Activated CD4-positive, alpha-beta T cell treated with anti-CD3 and anti-CD28 coated beads, Interleukin-2, amount 10 ng/mL, durations not matched to agents 24 days and 14 days (primary cell): ENCODE data around the gene RASAL1. TPM values are rescaled to one million over a fixed set of nuclear protein-coding genes. Genes with fewer than 3 reads are reported as not detected.
"Not testable (repeated sequence)": the region's sequence is repeated elsewhere in the genome, so short reads cannot be mapped to it uniquely, and the experiment has no call there.

Experiments used
- DNase-seq: peaks from one replicate; pipeline ENCODE4 v3.0.0; 2022
- H3K27ac Mint-ChIP-seq: one replicate; pipeline ENCODE4 v1.8.0; 2022; ENCODE audit warnings: mild to moderate bottlenecking, mixed read lengths
- H3K27me3 Mint-ChIP-seq: one replicate; pipeline ENCODE4 v1.8.0; 2022; ENCODE audit warnings: mixed read lengths
- H3K36me3 Mint-ChIP-seq: one replicate; pipeline ENCODE4 v1.8.0; 2022; ENCODE audit warnings: low read depth, mild to moderate bottlenecking, mixed read lengths
- H3K4me1 Mint-ChIP-seq: one replicate; pipeline ENCODE4 v1.8.0; 2021; ENCODE audit warnings: mixed read lengths
- H3K4me3 Mint-ChIP-seq: one replicate; pipeline ENCODE4 v1.8.0; 2022; ENCODE audit warnings: mild to moderate bottlenecking, moderate library complexity, mixed read lengths
- H3K9me3 Mint-ChIP-seq: one replicate; pipeline ENCODE4 v1.8.0; 2021; ENCODE audit warnings: mixed read lengths
- intact Hi-C: fragments of 100-400 bp; cut with micrococcal nuclease; formaldehyde crosslinking; loops from one replicate; pipeline ENCODE4 v1.15.1; 2023
- total RNA-seq: library from RNA; stranded (reverse); gene quantifications from 2 replicates; pipeline ENCODE4 v1.2.3, GENCODE V29; 2022

RASAL1 gene
- total RNA-seq, 1 donor from 2014 or later = 1.1 TPM

DNA sequence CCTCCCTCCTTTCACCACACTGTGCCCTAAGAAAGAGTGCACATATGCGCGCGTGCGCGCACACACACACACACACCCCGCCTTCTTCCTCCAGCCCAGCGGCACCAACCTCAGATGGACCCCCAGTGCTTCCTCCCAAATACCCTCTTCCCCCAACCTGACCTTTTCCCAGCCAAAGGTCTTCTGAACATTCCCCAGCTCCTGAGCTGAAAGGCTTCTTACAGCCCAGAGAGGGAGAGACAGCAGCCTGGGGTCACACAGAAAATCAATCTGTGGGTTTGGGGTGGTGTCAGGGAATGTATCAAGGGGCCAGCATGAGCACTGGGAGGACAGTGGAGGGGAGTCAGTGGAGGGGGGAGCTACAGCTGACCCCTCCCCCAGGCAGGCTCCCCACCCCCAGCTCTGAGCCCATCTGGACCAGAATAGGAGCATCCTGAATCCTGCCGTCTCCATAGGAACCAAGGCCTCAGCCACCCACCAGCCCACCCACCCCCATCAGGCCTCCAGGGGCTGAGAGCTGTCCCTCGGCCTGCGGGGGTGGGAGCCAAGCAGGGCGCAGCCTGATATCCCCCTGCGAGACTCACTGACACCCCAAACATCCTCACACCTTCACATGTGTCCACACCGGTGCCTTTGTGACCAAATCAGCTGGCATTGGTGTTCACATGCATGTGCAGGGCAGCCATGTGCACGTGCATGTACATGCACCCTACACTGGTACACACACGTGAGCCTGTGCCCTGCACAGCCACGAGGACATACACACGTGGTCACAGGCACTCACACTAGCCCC is 5.7 kb downstream of the RASAL1 start:
- Mint-ChIP-seq H3K4me3 (no peak overlapping the region), H3K4me1 (no peaks in the 10 kb centered on the region), H3K9me3 (no peaks in the 10 kb centered on the region), H3K36me3 (no peaks in the 10 kb centered on the region), H3K27ac (no peak overlapping the region), H3K27me3 (no peaks in the 10 kb centered on the region)
- no peak for DNase-seq
- intact Hi-C loops = loop anchor here (5.0 kb wide), 1 partner anchor 33 kb away; no protein-coding TSS in a partner anchor

DNA sequence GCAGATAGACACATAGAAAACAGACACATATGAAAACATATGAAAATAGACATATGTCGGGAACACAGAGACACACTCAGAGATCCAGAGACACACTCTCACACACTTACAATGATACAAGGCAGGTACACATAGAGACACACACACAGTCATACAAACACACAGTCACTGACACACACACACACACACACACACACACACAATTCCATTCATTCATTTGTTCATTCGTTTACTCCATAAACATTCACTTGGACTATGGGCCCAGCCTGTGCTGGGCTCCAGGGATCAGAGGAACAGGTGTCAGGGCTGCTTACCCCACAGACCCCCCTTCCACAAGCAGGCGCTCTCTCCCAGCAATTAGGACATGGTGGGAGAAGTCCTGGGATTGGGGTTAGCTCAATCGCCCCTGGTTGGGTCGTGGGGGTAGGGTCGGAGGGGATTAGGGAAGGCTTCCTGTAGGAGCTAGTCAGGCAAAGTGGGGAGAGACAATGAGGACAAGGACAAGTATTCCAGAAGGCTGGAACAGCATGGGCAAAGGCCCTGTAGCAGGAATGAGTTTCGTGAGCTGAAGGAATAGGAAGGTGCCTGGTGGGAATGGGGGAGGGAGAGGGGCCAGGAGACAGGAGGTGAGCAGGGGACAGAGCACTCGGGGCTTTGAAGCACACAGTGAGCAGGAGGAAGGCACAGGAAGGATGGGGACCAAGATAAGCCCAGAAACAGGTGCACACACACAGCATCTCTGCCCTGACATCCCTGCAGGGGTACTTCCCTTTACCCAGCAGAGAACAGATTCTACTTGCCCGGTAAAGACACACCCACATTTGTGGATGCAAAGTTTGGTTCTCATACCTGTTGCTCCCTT is 6.5 kb downstream of the RASAL1 start:
- no peaks in the 10 kb centered on the region for H3K4me1 Mint-ChIP-seq
- no peak for DNase-seq
- no peak overlapping the region for H3K27ac Mint-ChIP-seq
- H3K4me3 Mint-ChIP-seq = no peak overlapping the region
- intact Hi-C loops = no loop called here
- no peaks in the 10 kb centered on the region for H3K36me3 Mint-ChIP-seq
- no peaks in the 10 kb centered on the region for H3K9me3 Mint-ChIP-seq
- H3K27me3 Mint-ChIP-seq = no peaks in the 10 kb centered on the region

DNA sequence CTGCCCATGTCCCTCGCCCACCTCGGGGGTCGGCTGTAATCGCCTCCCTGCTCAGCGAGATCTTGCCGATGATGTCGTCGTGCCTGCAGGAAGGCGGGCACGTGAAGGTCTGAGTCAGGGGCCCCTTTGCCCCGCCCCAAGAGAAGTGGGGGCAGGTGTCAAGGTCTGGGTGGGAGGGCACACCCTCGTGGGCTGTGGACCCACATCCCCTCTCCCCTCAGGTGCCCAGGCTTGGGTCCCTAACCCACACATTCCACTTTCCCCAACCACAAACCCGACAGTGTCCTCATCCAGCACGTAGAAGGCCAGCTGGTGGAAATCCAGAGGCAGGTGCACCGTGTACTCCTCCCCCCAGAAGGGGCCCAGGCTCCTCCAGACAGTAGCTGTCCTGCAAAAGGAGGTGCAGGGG is 7.8 kb downstream of the RASAL1 start:
- intact Hi-C loops = no loop called here
- H3K27ac Mint-ChIP-seq = no peak overlapping the region
- peaks cover 6% of the 10 kb centered on the region for H3K9me3 Mint-ChIP-seq
- H3K4me3 Mint-ChIP-seq = no peak overlapping the region
- H3K27me3 Mint-ChIP-seq = no peaks in the 10 kb centered on the region
- DNase-seq = no peak
- H3K36me3 Mint-ChIP-seq = no peaks in the 10 kb centered on the region
- no peaks in the 10 kb centered on the region for H3K4me1 Mint-ChIP-seq

DNA sequence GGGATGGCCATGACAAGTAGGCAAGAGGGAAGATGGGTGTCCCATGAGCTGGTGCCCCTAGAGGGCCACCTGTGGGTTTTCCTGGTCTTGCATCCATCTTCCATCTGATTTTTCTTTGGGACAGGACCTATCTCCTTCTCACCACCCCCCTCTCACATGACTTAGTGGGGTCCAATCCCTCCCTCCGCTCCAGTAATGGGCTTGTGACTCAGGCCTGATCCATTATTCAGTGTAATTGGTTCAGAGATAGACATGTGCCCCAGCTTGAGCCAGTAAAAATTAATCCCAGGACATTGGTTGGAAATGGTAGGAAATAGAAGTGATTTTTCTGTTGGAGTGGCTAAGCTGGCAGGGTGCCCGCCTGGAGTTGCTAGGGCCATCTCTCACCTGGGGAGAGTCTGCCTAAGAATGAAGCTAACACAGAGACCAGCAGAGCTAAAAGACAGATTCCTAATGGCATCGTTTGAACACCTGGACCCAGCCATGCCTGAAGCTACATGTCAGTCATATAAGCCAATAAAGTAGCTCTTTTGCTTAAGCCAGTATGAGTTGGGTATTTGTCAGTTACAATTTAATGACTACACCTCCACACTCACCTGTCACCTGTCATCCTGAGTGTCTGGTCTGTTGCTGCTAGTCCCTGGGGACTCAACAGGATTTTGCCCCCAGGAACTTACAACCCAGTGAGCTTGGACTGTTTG is 14.7 kb downstream of the RASAL1 start:
- H3K4me1 Mint-ChIP-seq = no peaks in the 10 kb centered on the region
- H3K27ac Mint-ChIP-seq = no peak overlapping the region
- no peak overlapping the region for H3K4me3 Mint-ChIP-seq
- H3K27me3 Mint-ChIP-seq = no peaks in the 10 kb centered on the region
- DNase-seq = no peak
- intact Hi-C loops = no loop called here
- H3K36me3 Mint-ChIP-seq = no peaks in the 10 kb centered on the region
- peaks cover 7% of the 10 kb centered on the region for H3K9me3 Mint-ChIP-seq

DNA sequence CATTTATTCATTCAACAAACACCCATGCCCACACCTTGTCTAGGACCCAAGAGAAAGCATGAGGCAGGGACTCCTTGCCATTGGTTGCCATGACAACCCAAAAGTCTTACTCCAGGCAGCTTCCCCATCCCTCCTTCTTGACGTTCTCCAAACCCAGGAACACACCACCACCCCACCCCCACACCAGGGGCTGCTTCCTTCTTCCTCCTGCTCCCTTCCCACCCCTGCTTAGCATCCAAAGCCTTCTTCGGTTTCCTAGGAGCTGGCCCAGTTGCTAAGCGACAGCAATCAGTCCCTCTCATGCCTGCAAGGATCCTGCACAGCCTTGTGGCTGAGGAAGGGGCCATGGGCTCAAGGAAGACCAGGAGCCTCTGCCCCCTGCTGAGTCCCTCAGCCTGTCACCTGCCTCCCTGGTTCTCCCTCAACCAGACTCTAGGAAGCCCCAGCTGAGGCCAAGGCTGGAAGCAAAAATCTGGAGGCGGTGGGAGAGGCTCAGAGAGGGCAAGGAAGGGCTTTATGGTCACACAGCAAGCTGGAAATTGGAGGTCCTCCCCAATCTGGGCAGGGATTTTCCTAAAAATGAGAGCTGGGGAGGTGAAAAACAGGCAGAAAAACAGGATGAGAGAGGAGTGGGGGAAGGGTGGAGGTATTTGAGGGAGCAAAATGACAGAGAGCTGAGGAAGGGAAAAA is 15.4 kb downstream of the RASAL1 start:
- Mint-ChIP-seq H3K27ac (no peak overlapping the region), H3K36me3 (no peaks in the 10 kb centered on the region), H3K27me3 (no peaks in the 10 kb centered on the region), H3K4me1 (no peaks in the 10 kb centered on the region), H3K9me3 (peaks cover 7% of the 10 kb centered on the region), H3K4me3 (no peak overlapping the region)
- no peak for DNase-seq
- intact Hi-C loops = no loop called here

DNA sequence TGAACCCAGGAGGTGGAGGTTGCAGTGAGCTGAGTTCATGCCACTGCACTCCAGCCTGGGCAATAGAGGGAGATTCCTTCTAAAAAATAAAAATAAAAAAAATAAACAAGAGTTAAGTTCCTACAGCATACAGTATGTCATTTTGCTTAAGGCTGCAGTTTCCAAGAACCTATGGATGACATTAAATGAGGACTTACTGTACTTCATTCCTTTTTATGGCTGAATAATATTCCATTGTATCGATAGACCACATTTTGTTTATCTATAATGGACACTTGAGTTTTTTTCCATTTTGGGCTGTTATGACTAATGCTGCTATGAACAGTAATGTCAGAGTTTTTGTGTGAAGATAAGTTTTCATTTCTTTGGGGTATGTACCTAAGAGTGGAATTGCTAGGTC is 17.4 kb downstream of the RASAL1 start:
- H3K4me3 Mint-ChIP-seq = no peak overlapping the region
- DNase-seq = no peak
- H3K36me3 Mint-ChIP-seq = no peaks in the 10 kb centered on the region
- H3K4me1 Mint-ChIP-seq = no peaks in the 10 kb centered on the region
- H3K9me3 Mint-ChIP-seq = peaks cover 4% of the 10 kb centered on the region
- intact Hi-C loops = no loop called here
- no peaks in the 10 kb centered on the region for H3K27me3 Mint-ChIP-seq
- H3K27ac Mint-ChIP-seq = no peak overlapping the region

DNA sequence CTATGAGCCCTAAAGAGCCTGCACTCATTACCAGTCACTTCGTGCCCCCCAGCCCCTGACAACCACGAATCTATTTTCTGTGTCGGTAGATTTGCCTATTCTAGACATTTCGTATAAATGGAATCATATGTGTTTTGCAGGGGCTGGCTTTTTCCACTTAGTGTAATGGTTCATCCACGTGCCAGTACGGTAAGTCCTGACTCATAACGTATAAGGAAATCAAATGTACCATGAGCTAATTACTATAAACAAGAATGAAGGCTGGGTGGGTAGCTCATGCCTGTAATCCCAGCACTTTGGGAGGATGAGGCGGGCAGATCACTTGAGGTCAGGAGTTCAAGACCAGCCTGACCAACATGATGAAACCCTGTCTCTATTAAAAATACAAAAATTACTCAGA is 17.9 kb downstream of the RASAL1 start:
- H3K27me3 Mint-ChIP-seq, H3K27ac Mint-ChIP-seq, H3K4me1 Mint-ChIP-seq, DNase-seq, H3K9me3 Mint-ChIP-seq, intact Hi-C loops, H3K4me3 Mint-ChIP-seq, H3K36me3 Mint-ChIP-seq: not testable (repeated sequence)

DNA sequence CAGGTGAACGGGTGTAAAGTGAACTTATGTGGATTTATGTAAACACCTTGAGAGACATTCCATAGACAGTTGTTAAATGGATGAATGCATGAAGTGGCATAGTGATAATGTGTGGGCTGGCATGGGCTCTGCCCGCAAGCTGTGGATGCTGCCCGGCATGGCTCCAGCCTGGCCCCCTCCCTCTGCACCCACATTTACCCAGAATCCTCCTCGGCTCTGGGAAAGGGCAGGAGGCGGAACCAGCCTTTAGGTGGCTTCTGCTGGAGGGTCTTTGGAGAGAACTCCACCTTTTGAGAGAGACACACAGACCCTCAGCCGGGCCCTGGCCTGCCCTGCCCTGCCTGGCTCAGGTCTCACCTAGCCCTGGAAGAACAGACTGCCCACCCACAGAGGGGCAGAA is 18.7 kb downstream of the RASAL1 start:
- no peak for DNase-seq
- H3K27me3 Mint-ChIP-seq = no peaks in the 10 kb centered on the region
- no peaks in the 10 kb centered on the region for H3K36me3 Mint-ChIP-seq
- no peaks in the 10 kb centered on the region for H3K4me1 Mint-ChIP-seq
- no peak overlapping the region for H3K27ac Mint-ChIP-seq
- intact Hi-C loops = no loop called here
- H3K4me3 Mint-ChIP-seq = no peak overlapping the region
- no peaks in the 10 kb centered on the region for H3K9me3 Mint-ChIP-seq

DNA sequence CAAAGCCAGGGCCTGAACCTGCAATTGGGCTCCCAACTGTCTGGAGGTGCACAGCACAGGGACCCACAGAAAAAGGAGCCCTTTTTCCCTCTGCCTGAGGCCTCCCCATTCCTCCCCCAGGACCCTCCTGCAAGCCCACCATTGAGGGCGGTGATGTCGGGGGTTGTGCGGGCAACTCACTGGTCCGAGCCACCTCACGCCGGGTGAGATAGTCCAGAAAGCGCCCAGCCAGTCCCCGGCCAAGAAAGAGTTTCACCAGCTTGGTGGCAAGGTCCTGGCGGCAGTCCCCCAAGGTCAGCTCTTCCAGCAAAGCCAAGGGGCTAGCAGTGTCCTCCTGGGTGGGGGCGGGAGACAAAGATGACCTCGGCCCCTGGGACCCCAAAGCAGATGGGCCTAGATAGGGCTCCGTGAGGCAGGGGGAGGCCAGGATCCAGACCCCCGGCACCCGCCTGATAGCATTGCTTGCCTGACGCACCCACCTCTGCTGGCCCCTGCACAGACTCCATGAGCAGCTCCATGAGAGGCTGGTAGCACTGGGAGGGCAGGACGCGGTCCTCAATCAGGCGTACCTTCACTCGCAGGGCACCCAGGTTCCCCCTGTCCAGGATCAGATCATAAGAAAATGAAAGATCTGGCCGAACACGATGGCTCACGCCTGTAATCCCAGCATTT is 20.0 kb downstream of the RASAL1 start:
- no peaks in the 10 kb centered on the region for H3K9me3 Mint-ChIP-seq
- intact Hi-C loops = no loop called here
- H3K27ac Mint-ChIP-seq = no peak overlapping the region
- DNase-seq = no peak
- no peak overlapping the region for H3K4me3 Mint-ChIP-seq
- H3K4me1 Mint-ChIP-seq = no peaks in the 10 kb centered on the region
- no peaks in the 10 kb centered on the region for H3K36me3 Mint-ChIP-seq
- H3K27me3 Mint-ChIP-seq = no peaks in the 10 kb centered on the region

DNA sequence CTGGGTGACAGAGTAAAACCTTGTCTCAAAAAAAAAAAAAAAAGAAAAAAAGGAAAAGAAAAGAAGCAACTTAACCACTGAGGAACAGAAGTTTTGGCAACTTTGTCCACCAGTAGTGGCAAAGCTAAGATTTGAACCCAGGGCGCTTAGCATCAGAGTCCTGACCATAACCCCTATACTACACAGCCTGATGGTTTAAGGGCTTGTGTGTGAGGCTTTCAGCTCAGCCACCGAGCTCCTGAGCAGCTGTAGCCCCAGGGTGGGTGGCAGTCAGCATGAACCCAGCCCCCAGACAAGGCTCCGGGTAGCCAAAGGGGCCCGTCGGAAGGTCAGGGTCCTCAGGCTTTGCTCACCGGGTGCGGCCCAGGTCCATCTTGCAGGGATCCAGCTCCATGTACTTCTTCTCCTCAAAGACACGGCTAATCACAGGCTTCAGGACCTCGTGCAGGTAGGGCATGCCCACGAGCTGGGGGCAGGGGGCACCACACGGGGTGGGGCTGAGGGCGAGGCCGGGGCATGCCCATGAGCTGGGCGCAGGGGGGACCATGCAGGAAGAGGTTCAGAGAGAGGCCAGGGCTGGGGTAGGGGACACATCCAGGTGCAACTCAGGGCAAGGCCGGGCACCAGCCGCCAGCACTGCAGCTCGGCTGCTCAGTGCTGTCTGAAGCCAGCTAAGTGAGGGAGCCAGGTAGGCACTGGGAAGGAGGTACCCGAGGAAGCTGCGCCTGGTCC is 20.9 kb downstream of the RASAL1 start:
- Mint-ChIP-seq H3K9me3 (no peaks in the 10 kb centered on the region), H3K27ac (no peak overlapping the region), H3K4me1 (no peaks in the 10 kb centered on the region), H3K36me3 (no peaks in the 10 kb centered on the region), H3K27me3 (no peaks in the 10 kb centered on the region), H3K4me3 (no peak overlapping the region)
- intact Hi-C loops = no loop called here
- DNase-seq = no peak

DNA sequence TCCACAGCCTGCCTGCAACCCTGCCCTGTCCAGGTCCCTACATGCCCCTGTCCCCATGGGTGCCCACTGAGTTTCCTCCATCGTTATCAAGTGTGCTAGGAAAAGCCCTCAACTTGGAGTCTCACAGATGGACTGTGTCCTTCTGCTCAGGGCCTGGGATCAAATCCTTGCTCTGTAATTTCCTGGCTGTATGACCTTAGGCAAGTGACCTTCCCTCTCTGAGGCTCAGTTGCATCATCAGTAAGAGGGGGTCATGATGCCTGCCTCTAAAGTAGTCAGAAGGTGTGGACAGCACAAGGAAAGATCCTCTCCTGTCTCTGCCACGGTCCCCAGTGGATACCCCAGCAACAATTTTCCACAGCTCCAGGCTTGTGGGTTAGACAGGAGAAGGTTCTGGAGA is 22.2 kb downstream of the RASAL1 start:
- no peak for DNase-seq
- Mint-ChIP-seq H3K27ac (no peak overlapping the region), H3K36me3 (no peaks in the 10 kb centered on the region), H3K4me1 (no peaks in the 10 kb centered on the region), H3K27me3 (no peaks in the 10 kb centered on the region), H3K9me3 (no peaks in the 10 kb centered on the region), H3K4me3 (no peak overlapping the region)
- intact Hi-C loops = no loop called here

DNA sequence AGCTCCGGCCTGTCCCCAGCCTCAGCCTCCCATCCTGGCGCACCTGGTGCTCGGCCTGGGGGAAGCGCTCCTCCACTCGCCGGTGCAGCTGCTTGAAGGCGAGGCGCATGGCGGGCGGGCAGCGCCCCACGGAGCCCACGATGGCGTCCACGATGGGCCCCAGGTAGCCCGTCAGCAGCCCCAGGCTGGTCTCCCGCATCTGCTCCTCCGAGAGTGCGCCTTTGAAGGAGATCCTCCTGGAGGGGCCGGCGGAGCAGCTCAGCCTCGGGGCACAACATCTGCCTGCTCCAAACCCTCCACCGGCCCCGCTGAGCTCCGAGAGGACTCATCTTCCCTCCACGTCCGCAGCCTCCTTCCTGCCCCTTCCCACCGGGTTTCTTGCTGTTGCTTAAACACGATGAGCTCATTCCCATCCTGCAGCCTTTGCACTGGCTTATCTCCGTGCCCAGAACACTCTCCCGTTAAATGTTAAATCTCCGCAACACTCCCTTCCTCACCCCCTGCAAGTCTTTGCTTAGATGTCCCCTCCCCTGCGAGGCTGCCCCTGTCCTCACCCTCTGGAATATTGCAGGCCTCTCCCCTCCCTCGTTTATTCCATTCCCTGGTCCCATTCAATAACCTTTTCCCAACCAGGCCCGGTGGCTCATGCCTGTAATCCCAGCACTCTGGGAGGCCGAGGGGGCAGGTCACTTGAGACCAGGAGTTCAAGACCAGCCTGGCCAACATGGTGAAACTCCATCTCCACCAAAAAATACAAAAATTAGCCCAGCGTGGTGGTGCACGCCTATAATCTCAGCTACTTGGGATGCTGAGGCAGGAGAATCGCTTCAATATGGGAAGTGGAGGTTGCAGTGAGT is 23.3 kb downstream of the RASAL1 start:
- H3K36me3 Mint-ChIP-seq = no peaks in the 10 kb centered on the region

More for the DNA sequence above, 23.3 kb downstream of the RASAL1 start:
- Mint-ChIP-seq H3K27ac (no peak overlapping the region), H3K4me3 (no peak overlapping the region), H3K4me1 (no peaks in the 10 kb centered on the region), H3K9me3 (no peaks in the 10 kb centered on the region), H3K27me3 (no peaks in the 10 kb centered on the region)
- intact Hi-C loops = no loop called here
- DNase-seq = no peak
